ENCODE measurements around the gene NDUFC2. TPM values are rescaled to one million over a fixed set of nuclear protein-coding genes. Genes with fewer than 3 reads are reported as not detected.

Gene NDUFC2
- total and polyA plus RNA-seq, 2 of the 8 experiments (the other 6 are each of a cell fraction or from before 2014, with no cell fraction given), result 216 to 356 TPM

GRCh38 chr11:78072455-78072854 is 7.2 kb downstream of the NDUFC2 start:
- no peak overlapping the region for H4K8ac ChIP-seq (ENCODE audit: extremely low read depth, insufficient read depth, low read length)
- no peak overlapping the region for H2BK12ac ChIP-seq (ENCODE audit: low read depth, low read length)
- H3K36me3 ChIP-seq (ENCODE audit: control insufficient read depth in 2 of 4, insufficient read depth in 4 of 4, low read length in 3 of 4), result peaks cover 0 to 42% (median 14%) of the 10 kb centered on the region in 4 experiments; a peak in 6 of 8 replicates
- H2BK20ac ChIP-seq (ENCODE audit: low read length), result no peak overlapping the region
- no peak overlapping the region for H3K23ac ChIP-seq (ENCODE audit: insufficient read length)
- no peak overlapping the region for H2AK5ac ChIP-seq (ENCODE audit: low read depth, low read length)
- H4K91ac ChIP-seq (replicated peaks; ENCODE audit: insufficient read length, low read length), result no peak overlapping the region
- H3K14ac ChIP-seq (ENCODE audit: insufficient read length), result no peak overlapping the region
- FAIRE-seq, result no peak
- H4K5ac ChIP-seq (ENCODE audit: insufficient read length, low read depth, low read length), result no peak overlapping the region
- H2BK5ac ChIP-seq (ENCODE audit: low read depth, low read length), result no peak overlapping the region
- no peaks in the 10 kb centered on the region for H3K27me3 ChIP-seq (replicated peaks in 1 of 4; ENCODE audit: control insufficient read depth in 3 of 4, extremely low read depth in 1 of 4, insufficient read depth in 3 of 4, low read length in 3 of 4)
- no peaks in the 10 kb centered on the region for H3K23me2 ChIP-seq (ENCODE audit: low read depth, low read length)
- WGBS, 2 experiments (ENCODE audit: extremely low coverage in 1 of 2, insufficient coverage in 1 of 2, insufficient read length in 1 of 2, insufficient replicate concordance in 2 of 2, low coverage in 1 of 2, low lambda C conversion rate in 2 of 2, missing lambda C conversion rate in 1 of 2), result 91% methylated on average over 4 of the region's 4 CpGs; no CpG with 5 or more reads in 1 of the 2 experiments
- H3K4me1 ChIP-seq (replicated peaks in 1 of 4; ENCODE audit: control insufficient read depth in 3 of 4, insufficient read depth in 4 of 4, low read length in 3 of 4), result no peaks in the 10 kb centered on the region
- POLR2A ChIA-PET (ENCODE audit: partially characterized antibody), result interaction anchor here (1.3 kb wide), 1 partner anchor 11 kb away, joined by 6 read pairs; no protein-coding TSS in a partner anchor
- H4K20me1 ChIP-seq (replicated peaks in 1 of 2; ENCODE audit: control insufficient read depth in 1 of 2, insufficient read depth in 2 of 2, low read length in 2 of 2), result peaks cover 3 to 6% of the 10 kb centered on the region in 2 experiments
- no peak overlapping the region for H3K4me3 ChIP-seq (ENCODE audit: extremely low read depth in 1 of 4, insufficient read depth in 2 of 4, low read depth in 3 of 4, low read length in 4 of 4)
- CTCF ChIA-PET (ENCODE audit: partially characterized antibody), result no interaction called here
- no peak overlapping the region for H3K9ac ChIP-seq (replicated peaks in 1 of 4; ENCODE audit: extremely low read depth in 1 of 4, low read depth in 3 of 4, low read length in 3 of 4)
- peaks cover 9 to 29% of the 10 kb centered on the region in 2 experiments for H3K79me2 ChIP-seq (ENCODE audit: control insufficient read depth in 1 of 2, insufficient read depth in 2 of 2, low read length in 2 of 2)
- H2BK120ac ChIP-seq (replicated peaks; ENCODE audit: low read depth, low read length), result no peak overlapping the region
- no peak overlapping the region for H3K4me2 ChIP-seq (ENCODE audit: insufficient read depth in 1 of 2, low read depth in 2 of 2, low read length in 2 of 2)
- H3K27ac ChIP-seq (ENCODE audit: low read depth, low read length), result no peak overlapping the region
- no peak overlapping the region for H2AFZ ChIP-seq (ENCODE audit: low read length)
- no peak overlapping the region for H3K56ac ChIP-seq (replicated peaks; ENCODE audit: insufficient read length, low read depth, low read length)
- H3K79me1 ChIP-seq (ENCODE audit: low read depth, low read length), result peaks cover 14% of the 10 kb centered on the region
- DNase-seq (ENCODE audit: low read depth in 1 of 2, low spot score in 2 of 2), result no peak
- no peak overlapping the region for H3K4ac ChIP-seq (replicated peaks; ENCODE audit: insufficient read length, low read depth, low read length)
- no peak overlapping the region for H2BK15ac ChIP-seq (ENCODE audit: low read length)
- H3K18ac ChIP-seq (ENCODE audit: extremely low read depth, low read length), result no peak overlapping the region
- H3K9me3 ChIP-seq (ENCODE audit: insufficient read depth in 2 of 2, low read depth in 1 of 2, low read length in 1 of 2), result no peaks in the 10 kb centered on the region
- TF ChIP-seq RFX5 (IDR thresholded peaks at IDR 0.05; ENCODE audit: borderline replicate concordance, low read depth, low read length) (no peak), TAF1 (IDR thresholded peaks at IDR 0.05; ENCODE audit: low read depth, low read length) (no peak), JUN (IDR thresholded peaks at IDR 0.05; ENCODE audit: low read depth, low read length) (no peak), NANOG (IDR thresholded peaks at IDR 0.05; ENCODE audit: insufficient read depth, low read depth, low read length, poor library complexity, severe bottlenecking) (no peak), TCF12 (IDR thresholded peaks at IDR 0.05; ENCODE audit: low read depth, low read length) (no peak), EP300 (IDR thresholded peaks at IDR 0.05; ENCODE audit: borderline replicate concordance in 1 of 2, low read depth in 2 of 2, low read length in 2 of 2) (no peak), SIX5 (IDR thresholded peaks at IDR 0.05; ENCODE audit: low read depth, low read length) (no peak), GABPA (IDR thresholded peaks at IDR 0.05; ENCODE audit: borderline replicate concordance, insufficient read depth, low read length) (no peak), E2F6 (IDR thresholded peaks at IDR 0.05) (no peak), CEBPB (IDR thresholded peaks at IDR 0.05; ENCODE audit: low read depth, low read length) (no peak), CBX5 (IDR thresholded peaks at IDR 0.05; ENCODE audit: low read depth, low read length) (no peak), ASH2L (IDR thresholded peaks at IDR 0.05; ENCODE audit: low read length) (no peak), CHD2 (IDR thresholded peaks at IDR 0.05; ENCODE audit: low read length) (no peak), RBBP5 (IDR thresholded peaks at IDR 0.05; ENCODE audit: borderline replicate concordance, low read depth, low read length) (no peak)

Measured in H1 (cell line).